CD4-positive, alpha-beta T cell treated with Interleukin-12 subunit alpha and Interleukin-12 subunit beta, for 1 hour (primary cell): Measurements from ENCODE around the gene AGAP1.

Experiments used
- DNase-seq: peaks from one replicate; pipeline ENCODE4 v3.0.0-alpha.2; 2020

AGAP1 gene

DNA sequence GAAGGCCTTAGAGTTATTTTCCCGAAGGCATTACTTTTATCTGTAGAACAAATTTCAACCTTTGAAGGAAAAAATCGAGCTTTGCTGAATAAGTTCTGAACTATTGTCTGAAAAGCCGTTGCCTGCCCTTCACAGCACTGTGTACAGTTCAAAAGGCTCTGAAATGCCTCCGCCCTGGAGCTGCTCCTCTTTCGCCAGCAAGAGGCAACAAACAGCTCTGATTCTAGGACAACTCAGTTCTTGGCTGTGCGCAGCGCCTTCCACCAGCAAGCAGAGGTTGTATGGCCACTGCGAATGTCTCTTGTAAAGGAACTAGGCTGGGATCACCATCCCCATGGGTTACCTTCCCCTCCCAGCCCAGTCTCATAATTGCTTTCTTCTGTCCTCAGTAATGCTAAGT, 365.8 kb downstream of the AGAP1 start:
- no peak for DNase-seq

DNA sequence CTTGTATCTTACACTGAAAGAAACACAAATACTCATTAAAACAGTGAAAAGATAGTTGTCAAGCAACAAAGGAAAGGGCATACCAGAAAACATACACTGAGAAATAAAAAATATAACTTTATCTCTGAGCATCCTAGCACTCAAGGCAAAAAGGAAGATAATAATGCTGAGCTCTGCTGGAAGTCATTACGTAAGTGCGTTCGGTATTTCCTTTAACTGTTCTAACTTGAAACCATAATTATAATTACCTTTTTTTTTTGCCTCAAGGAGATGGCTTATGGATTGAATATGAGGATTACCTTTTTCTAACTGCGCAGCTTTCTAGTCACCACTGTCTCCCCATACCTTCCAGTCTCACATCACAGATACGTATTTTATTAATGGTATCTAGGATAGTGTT, 366.3 kb downstream of the AGAP1 start:
- DNase-seq: no peak

DNA sequence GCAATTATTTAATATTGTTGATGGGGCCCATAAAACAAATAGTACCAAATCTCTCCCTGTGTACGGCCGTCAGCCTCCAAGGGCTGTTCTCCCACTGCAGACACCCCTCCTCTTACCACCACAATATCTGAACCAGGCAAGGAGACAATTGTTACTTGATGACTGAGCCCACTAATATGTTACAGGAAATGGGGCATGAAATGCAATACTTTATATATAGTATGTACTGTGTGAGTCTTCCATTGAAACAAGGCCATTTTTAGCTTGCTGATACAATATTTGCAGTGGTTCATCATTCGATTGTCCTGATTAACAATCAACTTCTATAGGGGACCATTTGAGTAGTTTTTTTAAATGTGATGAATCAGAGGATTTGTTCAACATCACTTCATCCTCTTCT, 367.0 kb downstream of the AGAP1 start:
- DNase-seq: no peak

DNA sequence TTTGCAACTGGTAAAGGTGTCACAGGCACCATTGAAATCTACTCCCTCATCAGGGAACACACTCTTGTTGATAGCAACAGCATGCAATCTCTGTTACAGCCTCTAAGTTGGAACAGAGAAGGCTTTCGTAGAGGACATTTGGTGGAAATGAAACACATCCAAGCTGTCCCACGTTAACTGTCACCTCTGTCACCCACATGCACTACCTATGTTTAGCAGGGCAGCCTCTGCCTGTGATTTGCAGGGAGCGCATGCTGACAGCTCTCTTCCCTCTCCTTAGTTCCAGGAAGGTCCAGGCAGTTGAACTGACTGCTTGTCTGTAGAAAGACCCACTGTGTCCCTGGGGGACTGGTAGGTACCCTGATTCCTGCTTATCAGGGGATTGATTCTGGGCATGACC, 367.5 kb downstream of the AGAP1 start:
- DNase-seq: no peak

DNA sequence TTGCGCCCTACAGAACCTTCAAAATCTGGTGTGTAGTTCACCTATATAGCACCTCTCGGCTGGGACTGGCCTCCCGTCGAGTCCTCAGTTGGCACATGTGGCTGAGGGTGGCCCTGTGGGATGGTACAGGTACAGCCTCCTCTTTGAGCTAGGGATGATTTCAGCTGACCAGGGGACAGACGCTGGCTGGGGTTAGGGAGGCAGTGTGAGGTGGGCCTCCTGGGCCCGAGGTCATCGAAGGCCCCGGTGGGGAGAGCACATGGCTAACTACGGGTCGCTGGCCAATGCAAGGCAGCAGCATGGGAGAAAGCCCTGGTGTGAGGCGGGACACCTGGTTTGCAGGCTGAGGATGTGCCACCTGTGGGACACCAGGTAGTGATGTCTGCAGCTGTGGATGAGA, 369.6 kb downstream of the AGAP1 start:
- DNase-seq: no peak

DNA sequence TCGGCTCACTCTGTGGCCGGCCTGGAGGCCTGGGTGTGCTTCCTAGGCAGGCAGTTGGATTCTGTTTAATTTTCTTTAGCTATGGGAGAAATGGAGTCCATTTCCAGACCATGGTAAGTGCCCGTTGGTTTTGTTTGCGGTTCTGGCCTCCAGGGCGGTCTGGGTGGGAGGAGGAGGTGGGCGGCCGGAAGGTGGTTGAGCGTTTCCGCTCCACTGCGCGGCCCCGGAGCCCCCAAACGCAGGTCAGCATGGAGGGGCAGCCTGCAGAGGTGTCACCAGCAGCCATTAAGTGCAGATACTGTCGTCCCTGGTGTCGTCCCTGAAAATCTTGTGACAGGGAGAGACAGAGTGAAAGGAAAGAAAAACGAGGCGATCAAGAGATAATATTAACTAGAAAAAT, 370.5 kb downstream of the AGAP1 start:
- no peak for DNase-seq

DNA sequence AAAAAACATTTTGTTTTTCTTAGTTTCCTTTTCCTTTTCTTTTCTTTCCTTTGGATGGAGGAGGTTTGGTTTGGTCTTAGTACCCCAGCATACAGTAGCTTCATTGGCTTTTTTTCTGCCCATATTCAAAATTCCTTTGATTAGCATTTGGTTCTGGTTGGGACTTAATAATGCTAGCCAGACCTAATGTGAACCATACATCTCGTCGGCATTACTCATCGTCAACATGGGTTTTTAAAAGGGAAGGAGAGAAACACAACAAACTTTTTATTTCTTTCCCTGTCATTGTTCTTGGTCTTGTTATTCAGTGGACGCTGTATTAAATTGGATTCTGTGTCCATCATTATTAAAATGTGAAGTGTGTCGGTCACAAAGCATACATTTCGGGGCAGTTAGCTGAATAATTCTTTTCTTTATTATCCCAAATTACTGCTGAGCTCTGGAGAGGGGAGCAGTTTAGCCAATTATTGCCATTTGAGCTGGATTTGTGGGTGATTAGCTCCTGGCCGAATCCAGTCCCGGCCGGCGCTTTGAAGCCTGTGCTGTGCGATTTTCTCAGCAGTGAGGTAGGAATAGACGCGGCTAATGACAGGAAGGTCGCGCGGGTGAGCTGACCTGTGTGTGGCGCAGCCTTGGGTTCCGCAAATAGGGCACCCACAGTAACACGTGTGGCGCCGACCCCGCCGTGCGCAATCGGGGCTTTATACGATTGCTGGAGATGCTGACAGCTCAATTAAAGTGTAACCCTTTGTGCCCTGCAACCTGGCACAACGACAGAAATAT, 371.1 kb downstream of the AGAP1 start:
- no peak for DNase-seq

DNA sequence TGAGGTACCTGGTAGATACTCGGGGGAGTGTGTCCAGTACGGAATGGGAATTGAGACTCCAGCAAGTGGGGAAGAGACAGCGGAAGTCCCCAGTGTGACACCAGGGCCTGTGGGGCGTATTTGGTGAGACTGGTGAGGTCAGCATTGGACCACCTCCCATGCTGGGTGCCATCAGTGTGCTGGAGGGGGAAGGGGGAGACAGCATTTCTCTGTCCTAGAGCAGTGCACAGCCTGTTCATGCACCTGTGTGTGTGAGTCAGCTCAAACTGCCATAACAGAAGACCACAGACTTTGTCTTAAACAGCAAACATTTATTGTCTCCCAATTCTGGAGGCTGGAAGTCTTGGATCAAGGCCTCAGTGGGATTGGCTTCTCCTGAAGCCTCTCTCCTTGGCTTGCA, 372.5 kb downstream of the AGAP1 start:
- no peak for DNase-seq

DNA sequence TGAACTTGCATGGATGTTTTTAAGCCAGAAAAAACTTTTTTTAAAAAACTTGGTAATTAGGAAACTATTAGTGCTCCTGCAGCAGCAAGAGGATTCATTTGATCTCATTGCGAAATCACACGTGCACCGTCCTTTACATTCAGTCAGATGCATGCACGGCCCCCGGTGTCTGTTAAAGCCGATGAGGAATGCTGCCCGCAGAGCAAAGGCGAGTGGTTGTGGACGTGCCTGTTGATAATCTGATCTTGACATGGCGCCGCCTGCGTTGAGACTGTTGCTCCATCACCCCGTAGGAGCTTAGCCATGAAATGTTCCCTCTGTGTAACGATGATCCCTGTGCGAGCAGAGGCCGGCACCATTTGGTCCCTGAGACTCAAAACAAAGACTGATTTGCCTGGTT, 374.4 kb downstream of the AGAP1 start:
- no peak for DNase-seq

DNA sequence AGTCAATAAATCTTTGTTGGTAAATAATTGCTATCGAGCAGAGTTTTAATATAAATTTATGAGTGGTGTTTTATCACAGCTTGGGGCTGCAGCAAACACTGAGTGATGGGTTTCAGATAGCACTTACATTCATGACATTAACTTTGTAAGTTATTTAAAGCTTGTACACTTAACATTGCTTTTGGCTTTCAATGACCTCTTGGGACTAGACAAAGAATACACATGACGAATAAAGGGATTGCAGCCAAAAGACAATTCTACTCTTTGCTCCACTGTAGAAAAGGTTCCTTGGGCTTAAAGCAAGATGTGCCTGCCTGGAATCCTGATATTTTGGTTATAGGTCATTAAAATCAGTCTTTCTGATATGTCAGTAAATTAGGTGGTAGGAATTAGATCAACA, 374.8 kb downstream of the AGAP1 start:
- DNase-seq: no peak

DNA sequence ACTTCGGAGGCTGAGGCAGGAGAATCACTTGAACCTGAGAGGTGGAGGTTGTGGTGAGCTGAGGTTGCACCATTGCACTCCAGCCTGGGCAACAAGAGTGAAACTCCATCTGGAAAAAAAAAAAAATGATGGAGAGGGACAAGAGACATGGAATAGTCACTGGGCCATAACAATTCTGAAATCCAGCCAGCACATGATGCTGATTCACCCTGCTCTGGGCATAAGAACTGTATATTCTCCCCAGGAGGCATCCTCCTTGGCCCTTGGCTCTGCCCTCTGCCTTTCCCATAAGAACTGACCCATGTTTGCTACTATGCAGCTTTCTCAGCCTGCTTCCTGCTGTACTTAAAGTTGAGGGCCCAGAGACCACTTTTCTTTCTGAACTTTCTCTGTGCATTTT, 376.7 kb downstream of the AGAP1 start:
- no peak for DNase-seq

DNA sequence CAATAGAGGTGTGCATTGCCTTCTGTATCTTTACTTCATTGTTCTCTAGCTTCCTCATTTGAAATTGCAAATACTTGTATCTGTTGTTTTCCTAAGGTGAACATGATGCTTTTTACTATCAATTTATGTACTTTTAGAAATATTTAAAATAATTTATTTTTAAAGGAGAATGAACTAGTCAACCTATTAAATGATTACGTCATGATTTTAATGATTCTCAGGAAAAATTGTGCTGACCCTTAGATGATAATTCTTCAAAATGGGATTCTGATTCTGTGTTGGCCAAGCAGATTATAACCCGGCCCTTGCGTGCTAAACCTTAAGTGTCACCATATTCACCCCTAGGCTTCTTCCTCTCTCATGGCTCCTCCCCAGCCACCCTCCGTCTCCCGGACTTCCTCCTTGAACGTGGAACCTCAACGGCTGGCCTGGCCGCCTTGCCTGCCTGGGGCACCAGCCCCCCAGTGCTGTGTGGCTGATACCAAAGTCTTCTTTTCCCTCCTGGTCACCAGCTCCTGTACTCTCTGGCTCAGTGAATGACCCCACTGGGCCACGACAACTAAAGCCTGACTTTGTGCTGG, 382.3 kb downstream of the AGAP1 start:
- no peak for DNase-seq

DNA sequence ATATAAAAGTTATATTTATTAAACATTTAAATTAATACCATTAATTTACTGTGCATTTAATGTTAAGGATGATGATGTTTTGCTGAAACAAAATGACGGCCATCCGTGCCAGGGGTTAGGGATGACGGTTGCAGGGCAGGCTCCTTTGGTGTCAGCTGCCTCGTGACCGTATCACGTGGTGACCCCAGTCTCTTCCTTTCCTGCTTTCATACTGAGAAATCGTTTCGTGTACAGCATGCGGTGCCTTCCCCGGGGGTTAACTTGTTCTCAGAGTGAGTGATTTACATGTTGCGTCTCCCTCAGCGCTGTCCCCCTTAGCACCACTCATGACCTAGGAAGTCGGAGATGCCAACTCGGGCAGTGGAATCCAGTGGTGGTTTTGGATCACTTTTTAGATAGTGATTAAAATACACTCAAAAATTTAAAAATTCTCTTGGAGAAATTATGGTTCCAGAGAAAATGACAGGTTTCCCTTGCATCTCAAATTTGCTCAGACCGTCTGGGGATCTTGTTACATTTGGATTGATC, 383.5 kb downstream of the AGAP1 start:
- DNase-seq: no peak

DNA sequence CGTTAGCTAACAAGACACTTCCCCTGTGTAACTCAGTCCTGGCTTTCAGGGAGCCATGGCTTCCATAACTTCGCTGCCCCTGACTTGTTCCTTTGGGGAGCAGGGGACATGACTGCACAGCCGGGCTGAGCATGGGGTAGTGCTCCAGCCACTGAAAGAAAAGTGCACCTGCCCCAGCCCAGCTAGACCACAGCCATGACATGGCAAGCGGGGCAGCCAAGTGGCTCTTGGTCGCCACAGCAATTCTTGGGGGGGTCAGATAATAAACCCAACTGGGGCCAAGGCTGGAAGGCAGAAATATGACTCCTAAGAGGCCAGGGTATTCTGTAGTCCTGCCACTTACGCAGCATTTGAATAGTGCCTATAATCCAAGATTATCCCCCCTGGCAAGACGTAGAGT, 385.3 kb downstream of the AGAP1 start:
- DNase-seq: no peak

DNA sequence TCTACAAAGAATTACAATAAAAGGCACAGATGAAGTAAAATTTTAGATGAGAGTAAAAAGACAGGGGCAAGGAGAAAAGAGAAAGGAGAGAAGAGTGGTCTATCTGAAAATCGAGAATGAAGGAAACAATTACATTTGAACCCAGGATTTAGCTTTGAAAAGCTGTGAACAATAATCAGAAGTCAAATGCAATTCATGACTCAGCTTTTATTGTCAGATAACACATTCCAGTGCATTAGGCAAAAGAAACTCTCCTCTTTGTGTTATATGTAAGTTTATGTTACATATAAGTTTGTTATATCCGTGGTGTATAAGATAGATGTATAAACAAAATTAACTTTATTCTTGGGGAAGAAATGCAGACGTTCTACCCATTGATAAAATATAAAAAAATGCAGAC, 389.8 kb downstream of the AGAP1 start:
- DNase-seq: no peak

DNA sequence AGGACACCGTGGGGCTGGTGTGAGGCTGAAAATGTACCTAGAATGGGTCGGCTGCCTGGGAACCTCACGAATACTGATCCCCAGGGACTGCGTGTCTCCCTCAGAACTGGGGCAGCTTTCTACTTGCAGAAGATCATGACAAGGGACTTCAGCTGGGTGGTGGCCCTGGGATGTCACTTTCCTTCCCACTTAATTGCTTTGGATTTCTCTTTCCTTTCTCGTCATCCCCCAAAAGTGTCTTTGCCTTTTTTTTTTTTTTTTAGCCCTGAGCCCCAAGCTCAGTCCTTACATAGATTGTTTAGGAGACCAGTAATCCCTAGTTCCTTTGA, 395.4 kb downstream of the AGAP1 start:
- DNase-seq: no peak

DNA sequence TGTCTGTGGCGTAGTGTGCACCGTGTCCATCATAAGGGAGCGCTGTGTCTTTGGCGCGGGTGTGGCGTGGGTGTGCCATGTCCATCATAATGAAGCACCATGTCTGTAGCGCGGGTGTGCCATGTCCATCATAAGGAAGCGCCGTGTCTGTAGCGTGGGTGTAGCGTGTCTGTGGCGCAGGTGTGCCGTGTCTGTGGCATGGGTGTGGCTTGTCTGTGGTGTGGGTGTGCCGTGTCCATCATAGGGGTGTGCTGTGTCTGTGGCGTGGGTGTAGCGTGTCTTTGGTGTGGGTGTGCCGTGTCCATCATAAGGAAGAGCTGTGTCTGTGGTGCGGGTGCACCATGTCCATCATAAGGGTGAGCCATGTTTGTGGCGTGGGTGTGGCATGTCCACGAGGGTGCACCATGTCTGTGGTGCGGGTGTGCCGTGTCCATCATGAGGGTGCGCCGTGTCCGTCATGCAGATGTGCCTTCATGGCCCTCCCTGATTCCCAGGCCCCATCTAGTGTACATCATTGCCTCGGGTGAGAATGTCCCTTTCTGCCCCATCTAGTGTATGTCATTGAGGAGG, 399.4 kb downstream of the AGAP1 start:
- no peak for DNase-seq

DNA sequence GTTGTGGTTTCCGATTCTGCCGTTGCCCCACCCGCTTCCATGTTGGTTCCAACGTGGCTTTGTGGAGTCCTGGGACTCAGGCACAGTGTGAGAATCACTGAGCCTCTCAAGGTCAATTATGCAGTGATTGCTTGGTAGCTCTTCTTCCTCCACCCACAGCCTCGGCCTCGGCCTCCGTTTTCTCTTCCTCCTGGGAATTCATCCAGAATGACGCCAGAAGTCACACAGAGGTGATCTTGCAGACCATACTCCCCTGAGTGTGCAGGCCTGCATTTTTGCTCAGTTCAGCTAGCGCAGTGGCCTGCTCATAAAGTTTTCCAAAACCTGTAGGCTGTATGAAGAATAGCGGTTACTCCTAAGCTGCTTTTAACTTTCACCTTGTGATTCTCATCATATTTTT, 401.0 kb downstream of the AGAP1 start:
- no peak for DNase-seq

DNA sequence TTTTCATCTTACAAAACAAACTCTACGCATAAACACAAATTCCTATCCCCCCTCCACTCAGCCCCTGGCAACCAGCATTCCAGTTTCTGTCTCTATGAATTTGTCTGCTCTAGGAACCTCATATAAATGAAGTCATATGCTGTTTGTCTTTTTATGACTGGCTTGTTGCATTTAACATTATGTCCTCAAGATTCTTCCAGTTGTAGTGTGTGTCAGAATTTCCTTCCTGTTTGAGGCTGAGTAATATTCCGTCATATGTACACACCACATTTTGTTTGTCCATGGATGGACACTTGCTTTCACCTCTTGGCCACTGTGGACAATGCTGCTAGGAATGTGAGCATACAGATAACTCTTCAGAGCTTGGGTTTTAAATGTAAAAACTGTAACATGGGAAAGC, 402.2 kb downstream of the AGAP1 start:
- DNase-seq: no peak

DNA sequence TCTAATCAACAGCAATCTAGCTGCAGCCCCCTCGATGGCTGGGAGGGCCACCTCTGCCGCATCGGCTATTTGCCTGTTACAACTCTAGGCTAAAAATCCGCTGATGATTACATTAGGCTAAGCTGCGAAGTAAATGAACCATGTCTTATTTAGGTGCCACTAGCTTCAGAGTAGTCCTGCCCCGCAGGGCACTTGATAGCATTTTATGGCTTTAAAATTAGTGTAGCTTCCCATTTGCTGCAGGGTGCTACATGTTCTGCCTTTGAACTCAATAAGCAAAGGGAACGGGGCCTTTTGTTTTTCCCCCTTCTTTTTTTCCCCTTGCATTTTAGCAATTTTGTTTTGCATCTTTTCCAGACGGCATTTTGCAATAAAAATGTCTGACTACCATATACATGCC, 404.1 kb downstream of the AGAP1 start:
- DNase-seq: no peak

DNA sequence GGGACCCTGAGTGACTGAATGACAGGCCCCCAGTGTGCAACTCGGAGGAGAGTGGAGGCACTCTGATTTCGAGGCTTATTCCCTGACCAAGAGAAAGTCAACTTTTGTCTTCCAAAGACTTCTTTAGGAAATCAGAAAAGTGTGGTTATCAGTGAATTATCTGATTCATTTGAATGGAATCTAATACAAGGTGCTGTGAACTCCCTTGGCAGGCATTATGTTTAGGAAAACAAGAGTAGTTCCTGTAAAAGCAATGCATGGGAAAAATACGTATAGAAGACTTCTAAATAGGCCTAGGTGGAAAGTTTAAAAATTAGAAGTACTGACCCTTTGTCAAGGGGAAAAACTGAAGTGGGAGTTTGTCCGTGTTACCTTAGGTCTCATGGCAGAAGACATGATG, 404.9 kb downstream of the AGAP1 start:
- DNase-seq: no peak

DNA sequence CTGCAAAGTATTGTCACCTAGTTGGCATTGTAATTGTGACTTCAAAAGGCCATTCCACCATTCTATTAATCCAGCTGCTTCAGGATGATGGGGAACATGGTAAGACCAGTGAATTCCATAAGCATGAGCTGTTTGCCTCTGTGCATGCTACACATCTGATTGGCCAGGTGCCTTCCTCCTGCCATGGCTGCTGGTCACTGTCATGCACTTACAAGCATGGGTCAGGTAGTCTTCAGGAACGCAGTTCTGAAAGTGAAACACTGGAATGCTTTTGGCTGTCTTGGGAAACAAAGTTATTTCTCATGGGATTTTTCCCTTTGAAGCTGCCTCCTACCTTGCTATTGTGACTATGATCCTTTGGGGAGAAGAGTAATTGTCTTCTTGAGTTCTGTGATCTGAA, 406.8 kb downstream of the AGAP1 start:
- no peak for DNase-seq

DNA sequence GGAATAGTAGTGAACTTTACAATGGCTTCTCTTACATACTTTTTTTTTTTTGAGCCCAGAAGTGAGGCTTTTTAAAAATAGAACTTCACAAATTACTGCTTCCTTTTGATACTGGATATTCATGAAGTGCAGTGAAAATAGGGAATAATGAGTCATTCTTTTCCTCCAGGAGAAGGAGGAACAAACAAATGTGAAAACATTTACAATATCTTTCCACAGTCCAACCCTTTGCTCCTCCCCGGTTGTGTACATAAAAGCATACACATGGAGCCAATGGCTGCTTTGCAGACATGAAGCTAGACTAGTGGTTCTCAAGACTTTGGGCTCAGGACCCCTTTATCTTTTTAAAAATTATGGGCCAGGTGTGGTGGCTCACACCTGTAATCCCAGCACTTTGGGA, 407.4 kb downstream of the AGAP1 start:
- no peak for DNase-seq

DNA sequence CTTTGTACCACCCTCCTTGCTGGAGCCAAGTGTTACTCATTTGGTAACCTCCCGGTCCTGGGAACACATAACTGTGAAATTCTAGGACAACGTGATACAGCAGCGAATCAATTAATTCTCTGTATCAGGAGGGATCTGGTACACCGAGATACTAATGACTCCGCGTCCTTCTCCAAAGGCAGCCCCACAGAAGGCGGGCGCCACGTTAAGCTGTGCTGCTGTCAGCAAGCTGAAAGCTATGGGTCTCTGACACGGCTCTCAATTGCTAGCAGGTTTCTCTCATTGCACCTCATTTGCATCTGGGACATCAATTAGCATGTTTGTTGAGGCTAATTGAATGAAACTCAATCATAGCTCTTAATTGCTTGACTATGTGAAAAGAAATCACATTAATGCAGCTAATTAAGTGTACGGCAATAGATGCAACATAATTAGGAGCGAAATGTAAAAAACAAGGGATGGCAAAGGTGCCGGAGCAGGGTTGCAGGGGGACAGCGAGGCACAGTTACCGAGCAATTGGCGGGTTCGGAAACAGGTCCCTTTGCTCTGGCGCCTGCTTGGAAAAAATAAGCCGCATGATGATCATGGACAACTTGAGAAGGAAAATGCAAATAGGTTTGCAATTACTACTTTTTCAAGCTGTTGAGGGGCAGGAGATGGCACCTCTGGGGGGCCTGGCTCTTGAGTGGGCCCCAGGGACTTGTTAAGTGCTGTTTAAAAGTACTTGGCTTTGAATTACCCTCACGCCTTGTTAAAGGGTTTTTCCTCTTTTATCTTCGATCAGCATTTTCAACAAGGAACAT, 410.1 kb downstream of the AGAP1 start:
- DNase-seq: no peak
